Posterior cingulate gyrus (tissue), 11 donors: ENCODE measurements around the gene PRAMEF10.
A peak's percentile ranks its signal among the peaks of the same experiment; 100 is the strongest.
"Not testable (repeated sequence)": the region's sequence is repeated elsewhere in the genome, so short reads cannot be mapped to it uniquely, and the experiment has no call there.

Experiments
- DNase-seq, 10 donors: peaks; one replicate each; pipeline versions ENCODE4 v3.0.0 to v3.0.0-alpha.2; 2020 to 2021; ENCODE audit warnings: mixed read lengths in 3 of 10
- intact Hi-C: fragments of 100-400 bp; cut with DNase I; formaldehyde crosslinking; loops from one replicate; pipeline ENCODE4 v1.15.1; 2023

PRAMEF10 gene

DNA sequence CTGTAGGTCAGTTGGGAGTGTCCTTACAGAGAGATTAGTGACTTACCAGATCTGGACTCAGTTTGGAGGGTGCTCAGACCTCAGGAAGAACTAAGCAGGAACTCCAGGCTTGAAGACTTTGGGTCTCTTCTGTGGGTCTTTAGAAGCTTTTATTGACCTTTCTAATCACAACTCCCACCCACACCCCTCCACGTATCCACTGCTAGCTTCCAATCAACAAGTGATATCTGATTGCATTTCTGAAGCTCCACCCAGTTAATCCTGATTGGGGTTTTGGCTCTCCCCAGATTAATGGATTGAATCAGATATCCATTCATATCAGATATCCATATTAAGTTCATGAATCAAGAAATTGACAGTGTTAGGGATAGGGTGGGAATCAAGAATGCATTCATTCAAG, at the start of gene PRAMEF10:
TSS of gene PRAMEF10 (minus strand) at position 101 of the 400 bp plus-strand sequence. CDS start 2,423 bp downstream, outside the sequence.
- DNase-seq = not testable (repeated sequence)

DNA sequence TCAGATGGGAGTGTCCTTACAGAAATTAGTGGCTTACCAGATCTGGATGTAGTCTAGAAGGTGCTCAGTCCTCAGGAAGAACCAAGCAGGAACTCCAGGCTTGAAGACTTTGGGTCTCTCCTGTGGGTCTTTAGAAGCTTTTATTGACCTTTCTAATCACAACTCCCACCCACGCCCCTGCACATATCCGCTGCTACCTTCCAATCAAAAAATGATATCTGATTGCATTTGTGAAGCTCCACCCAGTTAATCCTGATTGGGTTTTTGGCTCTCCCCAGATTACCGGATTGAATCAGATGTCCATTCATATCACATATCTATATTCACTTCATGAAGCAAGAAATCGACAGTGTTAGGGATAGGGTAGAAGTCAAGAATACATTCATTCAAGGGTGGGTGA, 49.4 kb upstream of the PRAMEF10 start, which contains the start of gene PRAMEF6:
TSS of gene PRAMEF6 (minus strand) at position 101 of the 400 bp plus-strand sequence. CDS start 5,062 bp downstream, outside the sequence.
- DNase-seq, intact Hi-C loops: not testable (repeated sequence)

More for the DNA sequence above, at the start of gene PRAMEF10:
- intact Hi-C loops = not testable (repeated sequence)

- DNase-seq, intact Hi-C loops: not testable (repeated sequence)
Measured at GRCh38 chr1:12924368-12924767, 26.3 kb upstream of the PRAMEF10 start.

GRCh38 chr1:12921749-12922148, 23.7 kb upstream of the PRAMEF10 start:
- intact Hi-C loops = not testable (repeated sequence)
- peak in 1 of 10 donors; percentile 1 for DNase-seq

- DNase-seq, intact Hi-C loops: not testable (repeated sequence)
Measured at GRCh38 chr1:12916310-12916709, 18.2 kb upstream of the PRAMEF10 start, which contains the start of gene PRAMEF7. Gene PRAMEF7, plus strand, starts transcription at chr1:12916610. Its CDS starts 1,083 bp downstream, at chr1:12917693.

DNA sequence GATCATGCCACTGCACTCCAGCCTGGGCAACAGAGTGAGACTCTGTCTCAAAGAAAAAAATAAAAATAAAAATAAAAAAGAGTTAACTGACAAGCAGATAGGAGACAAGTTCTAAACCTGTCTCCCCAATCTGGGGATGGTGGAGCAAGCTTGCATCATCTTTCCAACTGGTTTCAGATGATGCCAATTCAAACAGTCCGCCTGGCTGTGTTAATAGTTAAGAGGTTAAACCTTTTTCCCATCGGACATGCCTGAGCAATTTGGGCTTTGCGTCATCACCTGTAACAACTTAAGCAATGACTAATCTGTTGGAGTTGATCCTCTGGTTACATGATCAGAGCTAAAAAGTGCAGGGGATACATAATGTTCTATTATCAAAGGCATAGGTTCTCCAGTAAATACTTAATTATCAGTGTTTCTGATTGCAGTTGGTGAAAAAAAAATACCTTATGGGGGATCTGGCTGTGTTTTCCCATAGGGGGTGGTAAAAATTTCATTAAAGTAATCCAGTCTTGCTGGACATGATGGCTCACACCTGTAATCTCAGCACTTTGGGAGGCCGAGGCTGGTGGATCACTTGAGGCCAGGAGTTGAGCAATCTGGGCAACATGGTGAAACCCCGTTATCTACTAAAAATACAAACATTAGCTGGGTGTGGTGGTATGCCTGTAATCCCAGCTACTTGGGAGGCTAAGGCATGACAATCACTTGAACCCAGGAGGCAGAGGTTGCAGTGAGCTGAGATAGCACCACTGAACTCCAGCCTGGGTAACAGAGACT, 5.9 kb upstream of the PRAMEF10 start:
- intact Hi-C loops, DNase-seq: not testable (repeated sequence)

- DNase-seq, intact Hi-C loops: not testable (repeated sequence)
Measured at GRCh38 chr1:12899186-12899585, 1.1 kb upstream of the PRAMEF10 start.

DNA sequence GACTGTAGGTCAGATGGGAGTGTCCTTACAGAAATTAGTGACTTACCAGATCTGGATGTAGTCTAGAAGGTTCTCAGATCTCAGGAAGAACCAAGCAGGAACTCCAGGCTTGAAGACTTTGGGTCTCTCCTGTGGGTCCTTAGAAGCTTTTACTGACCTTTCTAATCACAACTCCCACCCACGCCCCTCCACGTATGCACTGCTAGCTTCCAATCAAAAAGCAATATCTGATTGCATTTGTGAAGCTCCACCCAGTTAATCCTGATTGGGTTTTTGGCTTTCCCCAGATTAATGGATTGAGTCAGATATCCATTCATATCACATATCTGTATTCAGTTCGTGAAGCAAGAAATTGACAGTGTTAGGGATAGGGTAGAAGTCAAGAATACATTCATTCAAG, 12.0 kb downstream of the PRAMEF10 start, which contains the start of gene PRAMEF4:
TSS of gene PRAMEF4 (minus strand) at position 101 of the 400 bp plus-strand sequence. CDS start 2,807 bp downstream, outside the sequence.
- intact Hi-C loops = not testable (repeated sequence)

DNA sequence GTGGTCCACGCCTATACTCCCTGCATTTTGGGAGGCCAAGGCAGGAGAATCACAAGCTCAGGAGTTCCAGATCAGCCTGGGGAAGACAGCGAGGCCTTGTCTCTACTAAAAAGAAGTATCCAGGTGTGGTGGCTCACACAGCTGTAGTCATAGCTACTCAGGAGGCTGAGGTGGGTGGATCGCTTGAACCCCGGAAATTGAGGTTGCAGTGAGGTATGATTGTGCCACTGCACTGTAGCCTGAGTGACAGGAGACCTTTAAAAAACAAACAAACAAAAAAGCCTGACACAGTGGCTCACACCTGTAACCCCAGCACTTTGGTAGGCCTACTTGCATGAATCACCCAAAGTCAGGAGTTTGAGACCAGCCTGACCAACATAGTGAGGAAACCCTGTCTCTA, 19.6 kb downstream of the PRAMEF10 start:
- intact Hi-C loops, DNase-seq: not testable (repeated sequence)

More for the DNA sequence above, 12.0 kb downstream of the PRAMEF10 start, which contains the start of gene PRAMEF4:
- DNase-seq = not testable (repeated sequence)

GRCh38 chr1:12863131-12863880, 34.8 kb downstream of the PRAMEF10 start:
- intact Hi-C loops, DNase-seq: not testable (repeated sequence)

- DNase-seq, intact Hi-C loops: not testable (repeated sequence)
Measured at GRCh38 chr1:12856786-12857185, 41.3 kb downstream of the PRAMEF10 start, which contains the start of gene PRAMEF2. Gene PRAMEF2, plus strand, starts transcription at chr1:12857086. Its CDS starts 1,924 bp downstream, at chr1:12859010.

GRCh38 chr1:12851779-12852178, 46.3 kb downstream of the PRAMEF10 start:
- no peak for DNase-seq
- intact Hi-C loops = no loop called here

- intact Hi-C loops, DNase-seq: not testable (repeated sequence)
Measured at GRCh38 chr1:12848620-12849019, 49.5 kb downstream of the PRAMEF10 start, which contains the start of gene HNRNPCL1. Gene HNRNPCL1, minus strand, starts transcription at chr1:12848720. Its CDS starts 431 bp downstream, at chr1:12848289.
